ENCODE data around the gene ABT1.

DNA sequence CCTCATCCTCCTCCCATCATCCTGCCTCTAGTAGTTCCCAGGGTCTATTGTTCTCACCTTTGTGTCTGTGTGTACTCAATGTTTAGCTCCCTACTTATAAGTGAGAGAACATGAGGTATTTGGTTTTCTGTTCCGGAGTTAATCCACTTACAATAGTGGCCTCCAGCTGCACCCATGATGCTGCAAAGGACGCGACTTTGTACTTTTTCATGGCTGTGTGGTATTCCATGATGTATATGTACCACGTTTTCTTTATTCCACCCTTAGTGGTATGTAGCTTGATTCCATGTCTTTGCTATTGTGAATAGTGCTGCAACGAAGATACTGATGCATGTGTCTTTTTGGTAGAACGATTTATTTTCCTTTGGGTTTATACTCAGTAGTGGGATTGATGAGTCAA, 18.5 kb upstream of the ABT1 start:
- no peak for TF ChIP-seq EZH2 (optimal IDR thresholded peaks at IDR 0.05; ENCODE audit: low read depth, low read length)
- TF ChIP-seq, protein P1, sequence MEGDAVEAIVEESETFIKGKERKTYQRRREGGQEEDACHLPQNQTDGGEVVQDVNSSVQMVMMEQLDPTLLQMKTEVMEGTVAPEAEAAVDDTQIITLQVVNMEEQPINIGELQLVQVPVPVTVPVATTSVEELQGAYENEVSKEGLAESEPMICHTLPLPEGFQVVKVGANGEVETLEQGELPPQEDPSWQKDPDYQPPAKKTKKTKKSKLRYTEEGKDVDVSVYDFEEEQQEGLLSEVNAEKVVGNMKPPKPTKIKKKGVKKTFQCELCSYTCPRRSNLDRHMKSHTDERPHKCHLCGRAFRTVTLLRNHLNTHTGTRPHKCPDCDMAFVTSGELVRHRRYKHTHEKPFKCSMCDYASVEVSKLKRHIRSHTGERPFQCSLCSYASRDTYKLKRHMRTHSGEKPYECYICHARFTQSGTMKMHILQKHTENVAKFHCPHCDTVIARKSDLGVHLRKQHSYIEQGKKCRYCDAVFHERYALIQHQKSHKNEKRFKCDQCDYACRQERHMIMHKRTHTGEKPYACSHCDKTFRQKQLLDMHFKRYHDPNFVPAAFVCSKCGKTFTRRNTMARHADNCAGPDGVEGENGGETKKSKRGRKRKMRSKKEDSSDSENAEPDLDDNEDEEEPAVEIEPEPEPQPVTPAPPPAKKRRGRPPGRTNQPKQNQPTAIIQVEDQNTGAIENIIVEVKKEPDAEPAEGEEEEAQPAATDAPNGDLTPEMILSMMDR (IDR thresholded peaks at IDR 0.05; ENCODE audit: low read length): no peak
- TF ChIP-seq EZH2phosphoT487 (IDR thresholded peaks at IDR 0.05; ENCODE audit: low read length): no peak

All from MM.1S (cell line).